Astrocyte of the hippocampus (primary cell): Measurements from ENCODE around the gene OGN.
A peak's percentile ranks its signal among the peaks of the same experiment; 100 is the strongest.

ENCODE experiments used
- DNase-seq: peaks from one replicate; pipeline ENCODE4 v3.0.0; 2011; ENCODE audit warnings: low read depth, low spot score

Gene OGN

GRCh38 chr9:92349771-92350739 lies 54.3 kb downstream of the OGN start:
- no peak for DNase-seq

- DNase-seq = no peak
These were observed 58.8 kb downstream of the OGN start for GRCh38 chr9:92345582-92345981.

GRCh38 chr9:92342825-92343488 lies 61.4 kb downstream of the OGN start:
- peak; percentile 26 for DNase-seq

GRCh38 chr9:92341578-92341977 lies 62.8 kb downstream of the OGN start:
- DNase-seq = no peak

- DNase-seq = no peak
These were observed 71.1 kb downstream of the OGN start for GRCh38 chr9:92333282-92333634.
